Measurements from ENCODE around the gene GPC3. TPM values are rescaled to one million over a fixed set of nuclear protein-coding genes. Genes with fewer than 3 reads are reported as not detected.

GPC3 gene
- total RNA-seq, 1 donor from 2014 or later, result 15.5 TPM

GRCh38 chrX:133677123-133678063 lies 308.0 kb downstream of the GPC3 start:
- no peaks in the 10 kb centered on the region for H3K9me3 ChIP-seq
- H3K4me1 ChIP-seq, result no peaks in the 10 kb centered on the region
- H3K4me3 ChIP-seq, result no peak overlapping the region
- no peak overlapping the region for H3K27ac ChIP-seq
- DNase-seq (ENCODE audit: extremely low spot score in 2 of 2), result no peak
- no peaks in the 10 kb centered on the region for H3K27me3 ChIP-seq
- TF ChIP-seq CTCF (IDR thresholded peaks at IDR 0.05) (no peak), POLR2AphosphoS5 (IDR thresholded peaks at IDR 0.05; ENCODE audit: insufficient read depth in 1 of 2, low read depth in 1 of 2) (no peak), POLR2A (IDR thresholded peaks at IDR 0.05) (no peak)
- intact Hi-C loops (cut with DNase I), result no loop called here
- no peaks in the 10 kb centered on the region for H3K36me3 ChIP-seq

DNA sequence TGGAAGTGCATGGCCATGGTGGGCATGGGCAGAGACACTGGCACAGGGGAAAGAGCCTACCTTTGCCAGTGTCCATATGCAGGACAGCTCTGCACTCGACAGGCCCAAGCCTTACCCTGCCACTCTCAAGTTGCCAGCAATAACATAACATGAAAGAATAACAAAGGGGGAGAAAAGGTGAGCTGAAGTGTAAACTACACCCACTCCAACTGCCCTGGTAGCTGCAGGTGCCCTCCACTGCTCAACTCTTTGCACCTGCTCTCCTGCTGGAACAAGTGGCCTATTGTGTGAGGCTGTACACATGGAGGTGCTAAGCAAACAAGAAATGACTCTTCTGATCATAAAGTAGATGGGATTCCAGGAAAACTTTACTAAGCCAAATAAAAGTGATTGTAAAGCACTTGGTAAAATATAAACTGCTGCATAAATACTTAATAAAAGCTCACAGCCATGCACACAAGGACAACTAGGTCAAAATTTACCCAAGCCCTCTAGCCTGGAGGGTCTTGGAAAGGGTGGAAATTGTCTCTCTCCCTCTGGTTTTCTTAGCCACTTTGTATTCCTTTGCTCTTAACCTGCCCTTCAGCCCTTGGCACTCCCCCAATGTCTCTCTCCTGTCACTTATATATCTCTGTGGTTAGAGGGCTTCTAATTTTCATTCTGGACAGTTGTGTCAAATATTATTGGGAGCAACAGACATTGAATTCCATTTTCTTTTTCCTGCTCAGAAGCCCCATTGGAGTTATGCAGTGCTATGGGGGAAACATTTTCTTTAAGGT lies 308.9 kb downstream of the GPC3 start:
- Histone ChIP-seq H3K4me3 (no peak overlapping the region), H3K36me3 (no peaks in the 10 kb centered on the region), H3K27me3 (no peaks in the 10 kb centered on the region), H3K9me3 (no peaks in the 10 kb centered on the region), H3K4me1 (no peaks in the 10 kb centered on the region), H3K27ac (no peak overlapping the region)
- TF ChIP-seq POLR2A (IDR thresholded peaks at IDR 0.05), result no peak
- no peak for TF ChIP-seq POLR2AphosphoS5 (IDR thresholded peaks at IDR 0.05; ENCODE audit: insufficient read depth in 1 of 2, low read depth in 1 of 2)
- no peak for TF ChIP-seq CTCF (IDR thresholded peaks at IDR 0.05)
- intact Hi-C loops (cut with DNase I), result no loop called here
- DNase-seq (ENCODE audit: extremely low spot score in 2 of 2), result no peak

DNA sequence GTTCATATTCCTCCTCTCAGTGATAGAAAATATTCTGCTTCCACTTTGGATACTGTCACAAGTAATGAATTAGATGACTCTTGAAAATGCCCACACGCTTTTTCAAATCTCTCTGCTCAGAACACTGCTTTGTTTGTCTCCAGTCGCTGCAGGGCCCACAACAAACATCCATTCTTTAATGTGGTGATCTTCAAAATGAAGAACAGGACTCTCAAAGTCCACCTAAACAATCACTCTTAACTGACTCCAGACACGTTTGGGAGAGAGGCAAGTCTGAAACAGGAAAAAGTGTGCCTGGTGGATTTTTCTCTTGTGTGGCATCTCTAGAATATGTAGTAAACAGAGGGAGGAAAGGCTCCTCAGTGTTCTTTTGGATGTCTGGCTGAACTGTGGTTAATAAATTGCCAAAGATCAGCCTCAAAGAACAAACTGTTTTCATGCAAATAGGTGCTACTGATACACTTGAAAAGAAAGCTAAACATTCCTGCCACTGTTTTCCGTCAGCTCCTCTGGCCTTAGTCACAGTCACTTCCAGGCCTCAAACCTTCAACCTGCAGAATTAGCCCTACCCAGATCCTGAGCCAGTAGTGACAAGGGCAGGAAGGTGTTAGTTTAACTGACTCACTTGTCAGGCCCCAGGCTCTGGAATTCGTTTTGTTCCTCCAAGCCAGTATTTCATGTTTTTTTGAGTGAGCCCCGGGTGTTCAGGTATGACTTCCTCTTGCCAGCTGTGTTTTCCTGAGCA lies 310.5 kb downstream of the GPC3 start:
- intact Hi-C loops (cut with DNase I), result no loop called here
- H3K27me3 ChIP-seq, result no peaks in the 10 kb centered on the region
- TF ChIP-seq CTCF (IDR thresholded peaks at IDR 0.05), result no peak
- TF ChIP-seq POLR2AphosphoS5 (IDR thresholded peaks at IDR 0.05; ENCODE audit: insufficient read depth in 1 of 2, low read depth in 1 of 2), result no peak
- TF ChIP-seq POLR2A (IDR thresholded peaks at IDR 0.05), result no peak
- no peak overlapping the region for H3K27ac ChIP-seq
- no peaks in the 10 kb centered on the region for H3K9me3 ChIP-seq
- H3K4me1 ChIP-seq, result no peaks in the 10 kb centered on the region
- H3K4me3 ChIP-seq, result no peak overlapping the region
- H3K36me3 ChIP-seq, result no peaks in the 10 kb centered on the region
- no peak for DNase-seq (ENCODE audit: extremely low spot score in 2 of 2)

GRCh38 chrX:133670383-133670782 lies 315.0 kb downstream of the GPC3 start:
- TF ChIP-seq POLR2A (IDR thresholded peaks at IDR 0.05) (no peak), POLR2AphosphoS5 (IDR thresholded peaks at IDR 0.05; ENCODE audit: insufficient read depth in 1 of 2, low read depth in 1 of 2) (no peak), CTCF (IDR thresholded peaks at IDR 0.05) (peak in 2 of 3 experiments; percentile 34 to 66)
- Histone ChIP-seq H3K36me3 (no peaks in the 10 kb centered on the region), H3K27ac (no peak overlapping the region), H3K4me1 (no peaks in the 10 kb centered on the region), H3K9me3 (no peaks in the 10 kb centered on the region), H3K27me3 (no peaks in the 10 kb centered on the region), H3K4me3 (no peak overlapping the region)
- intact Hi-C loops (cut with DNase I), result no loop called here
- no peak for DNase-seq (ENCODE audit: extremely low spot score in 2 of 2)
